ENCODE data around the gene ORM2. TPM values are rescaled to one million over a fixed set of nuclear protein-coding genes. Genes with fewer than 3 reads are reported as not detected.

The ORM2 gene
- polyA plus RNA-seq, 1 donor, result not detected

- DNase-seq (ENCODE audit: low read depth), result no peak
Observed at GRCh38 chr9:114370968-114371320, 41.3 kb downstream of the ORM2 start.

- no peak for DNase-seq (ENCODE audit: low read depth)
Observed at GRCh38 chr9:114371343-114371944, 41.8 kb downstream of the ORM2 start.

GRCh38 chr9:114371973-114372917, 42.6 kb downstream of the ORM2 start:
- DNase-seq (ENCODE audit: low read depth), result no peak

- no peak for DNase-seq (ENCODE audit: low read depth)
Observed at GRCh38 chr9:114372921-114373448, 43.3 kb downstream of the ORM2 start.

- no peak for DNase-seq (ENCODE audit: low read depth)
Observed at GRCh38 chr9:114373960-114374730, 44.5 kb downstream of the ORM2 start.

- no peak for DNase-seq (ENCODE audit: low read depth)
Observed at GRCh38 chr9:114374936-114375335, 45.3 kb downstream of the ORM2 start.

- DNase-seq (ENCODE audit: low read depth), result no peak
Observed at GRCh38 chr9:114375386-114376175, 45.9 kb downstream of the ORM2 start.

GRCh38 chr9:114376586-114377445, 47.1 kb downstream of the ORM2 start:
- no peak for DNase-seq (ENCODE audit: low read depth)

- DNase-seq (ENCODE audit: low read depth), result no peak
Observed at GRCh38 chr9:114378016-114378415, 48.3 kb downstream of the ORM2 start.

GRCh38 chr9:114378883-114379282, 49.2 kb downstream of the ORM2 start:
- DNase-seq (ENCODE audit: low read depth), result no peak

Other genes with a start within 250 kb of the ORM2 start
- gene KIF12, start 230.6 kb upstream of the ORM2 start, polyA plus RNA-seq (ENCODE audit: insufficient read length), result 0.13 TPM
- gene COL27A1, start 174.3 kb upstream of the ORM2 start, polyA plus RNA-seq (ENCODE audit: insufficient read length), result 35.4 TPM
- gene ORM1, start 6.8 kb upstream of the ORM2 start, polyA plus RNA-seq (ENCODE audit: insufficient read length), result 0.58 TPM
- 8.4 TPM for gene AKNA, start 58.1 kb downstream of the ORM2 start, polyA plus RNA-seq (ENCODE audit: insufficient read length)
- 2.6 TPM for gene WHRN, start 175.6 kb downstream of the ORM2 start, polyA plus RNA-seq (ENCODE audit: insufficient read length)